MM.1S (cell line): Measurements from ENCODE around the gene NPC1.

Experiments
- CTCF ChIP-seq: fragments of 300-600 bp; sonication (generic); IDR thresholded peaks from 2 replicates; pipeline ENCODE4 v1.5.1; 2016; ENCODE audit warnings: antibody characterized with exemption, low read length, mixed read lengths
- EZH2phosphoT487 ChIP-seq: fragments of 300-600 bp; sonication (generic); IDR thresholded peaks from 2 replicates; pipeline ENCODE4 v1.6.1; 2018; ENCODE audit warnings: antibody characterized with exemption, low read length

GRCh38 chr18:23485386-23485785 lies 100.9 kb downstream of the NPC1 start:
- TF ChIP-seq CTCF (no peak), EZH2phosphoT487 (no peak)
